ENCODE measurements around the gene ARMS2.

GRCh38 chr10:122486406-122487080 lies 32.1 kb downstream of the ARMS2 start:
- TF ChIP-seq POLR2AphosphoS5 (IDR thresholded peaks at IDR 0.05; ENCODE audit: insufficient read depth in 1 of 2, low read depth in 1 of 2) = no peak
- TF ChIP-seq CTCF (IDR thresholded peaks at IDR 0.05) = no peak
- no peak for TF ChIP-seq POLR2A (IDR thresholded peaks at IDR 0.05)

Data from vagina (tissue), 2 donors.